Measurements from ENCODE around the gene RHOXF2B.

Gene RHOXF2B

GRCh38 chrX:120029354-120029753, 48.1 kb downstream of the RHOXF2B start:
- DNase-seq (ENCODE audit: low read depth): no peak
- no peak for TF ChIP-seq CTCF (IDR thresholded peaks at IDR 0.05; ENCODE audit: control insufficient read depth, insufficient read depth, low read depth, low read length, missing control alignments)
- H3K4me3 ChIP-seq (ENCODE audit: control insufficient read depth, low read depth, low read length): no peak overlapping the region

GRCh38 chrX:120023259-120023658, 54.2 kb downstream of the RHOXF2B start:
- no peak for DNase-seq (ENCODE audit: low read depth)

DNA sequence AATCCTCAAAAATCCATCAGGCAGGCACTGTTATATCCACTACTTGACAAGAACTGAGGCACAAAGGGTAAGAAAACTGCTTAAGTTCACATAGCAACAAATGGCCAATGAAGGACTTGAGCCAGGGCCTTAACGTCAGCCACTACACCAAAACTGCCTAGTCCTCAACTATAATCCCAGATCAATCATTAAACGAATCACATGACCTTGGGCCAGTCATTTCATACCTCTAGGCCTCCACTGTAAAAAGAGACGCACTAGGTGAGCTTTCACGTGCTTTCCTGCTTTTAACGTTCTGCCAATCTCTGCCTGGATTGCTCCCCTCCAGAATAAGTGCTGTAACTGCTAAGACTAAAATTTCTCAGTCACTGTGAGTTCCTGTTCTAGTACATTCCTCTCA, 54.7 kb downstream of the RHOXF2B start:
- TF ChIP-seq CTCF (IDR thresholded peaks at IDR 0.05; ENCODE audit: control insufficient read depth, insufficient read depth, low read depth, low read length, missing control alignments): no peak
- DNase-seq (ENCODE audit: low read depth): no peak
- H3K4me3 ChIP-seq (ENCODE audit: control insufficient read depth, low read depth, low read length): no peak overlapping the region

More at GRCh38 chrX:120023259-120023658, 54.2 kb downstream of the RHOXF2B start:
- H3K4me3 ChIP-seq (ENCODE audit: control insufficient read depth, low read depth, low read length): no peak overlapping the region
- no peak for TF ChIP-seq CTCF (IDR thresholded peaks at IDR 0.05; ENCODE audit: control insufficient read depth, insufficient read depth, low read depth, low read length, missing control alignments)
